ENCODE results near the gene MUS81. TPM values are rescaled to one million over a fixed set of nuclear protein-coding genes. Genes with fewer than 3 reads are reported as not detected.

Gene MUS81
- total and polyA plus RNA-seq, 2 of the 13 experiments (the other 11 are each of a cell fraction or from before 2014, with no cell fraction given): 25.6 to 30.2 TPM

GRCh38 chr11:65817835-65818680 lies 42.2 kb upstream of the MUS81 start (continued):
- TF ChIP-seq, protein P1, sequence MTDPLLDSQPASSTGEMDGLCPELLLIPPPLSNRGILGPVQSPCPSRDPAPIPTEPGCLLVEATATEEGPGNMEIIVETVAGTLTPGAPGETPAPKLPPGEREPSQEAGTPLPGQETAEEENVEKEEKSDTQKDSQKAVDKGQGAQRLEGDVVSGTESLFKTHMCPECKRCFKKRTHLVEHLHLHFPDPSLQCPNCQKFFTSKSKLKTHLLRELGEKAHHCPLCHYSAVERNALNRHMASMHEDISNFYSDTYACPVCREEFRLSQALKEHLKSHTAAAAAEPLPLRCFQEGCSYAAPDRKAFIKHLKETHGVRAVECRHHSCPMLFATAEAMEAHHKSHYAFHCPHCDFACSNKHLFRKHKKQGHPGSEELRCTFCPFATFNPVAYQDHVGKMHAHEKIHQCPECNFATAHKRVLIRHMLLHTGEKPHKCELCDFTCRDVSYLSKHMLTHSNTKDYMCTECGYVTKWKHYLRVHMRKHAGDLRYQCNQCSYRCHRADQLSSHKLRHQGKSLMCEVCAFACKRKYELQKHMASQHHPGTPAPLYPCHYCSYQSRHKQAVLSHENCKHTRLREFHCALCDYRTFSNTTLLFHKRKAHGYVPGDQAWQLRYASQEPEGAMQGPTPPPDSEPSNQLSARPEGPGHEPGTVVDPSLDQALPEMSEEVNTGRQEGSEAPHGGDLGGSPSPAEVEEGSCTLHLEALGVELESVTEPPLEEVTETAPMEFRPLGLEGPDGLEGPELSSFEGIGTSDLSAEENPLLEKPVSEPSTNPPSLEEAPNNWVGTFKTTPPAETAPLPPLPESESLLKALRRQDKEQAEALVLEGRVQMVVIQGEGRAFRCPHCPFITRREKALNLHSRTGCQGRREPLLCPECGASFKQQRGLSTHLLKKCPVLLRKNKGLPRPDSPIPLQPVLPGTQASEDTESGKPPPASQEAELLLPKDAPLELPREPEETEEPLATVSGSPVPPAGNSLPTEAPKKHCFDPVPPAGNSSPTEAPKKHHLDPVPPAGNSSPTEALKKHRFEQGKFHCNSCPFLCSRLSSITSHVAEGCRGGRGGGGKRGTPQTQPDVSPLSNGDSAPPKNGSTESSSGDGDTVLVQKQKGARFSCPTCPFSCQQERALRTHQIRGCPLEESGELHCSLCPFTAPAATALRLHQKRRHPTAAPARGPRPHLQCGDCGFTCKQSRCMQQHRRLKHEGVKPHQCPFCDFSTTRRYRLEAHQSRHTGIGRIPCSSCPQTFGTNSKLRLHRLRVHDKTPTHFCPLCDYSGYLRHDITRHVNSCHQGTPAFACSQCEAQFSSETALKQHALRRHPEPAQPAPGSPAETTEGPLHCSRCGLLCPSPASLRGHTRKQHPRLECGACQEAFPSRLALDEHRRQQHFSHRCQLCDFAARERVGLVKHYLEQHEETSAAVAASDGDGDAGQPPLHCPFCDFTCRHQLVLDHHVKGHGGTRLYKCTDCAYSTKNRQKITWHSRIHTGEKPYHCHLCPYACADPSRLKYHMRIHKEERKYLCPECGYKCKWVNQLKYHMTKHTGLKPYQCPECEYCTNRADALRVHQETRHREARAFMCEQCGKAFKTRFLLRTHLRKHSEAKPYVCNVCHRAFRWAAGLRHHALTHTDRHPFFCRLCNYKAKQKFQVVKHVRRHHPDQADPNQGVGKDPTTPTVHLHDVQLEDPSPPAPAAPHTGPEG (CRISPR knock-in tag; IDR thresholded peaks at IDR 0.05): no peak
- no peak for TF ChIP-seq THYN1 (CRISPR knock-in tag; IDR thresholded peaks at IDR 0.05; ENCODE audit: borderline replicate concordance, low read depth)
- TF ChIP-seq ZNF451 (CRISPR knock-in tag; IDR thresholded peaks at IDR 0.05): no peak
- peak; percentile 31; the same call in 1 of the 2 replicates for TF ChIP-seq FOSL2 (CRISPR knock-in tag; IDR thresholded peaks at IDR 0.05)
- TF ChIP-seq NCOR1 (IDR thresholded peaks at IDR 0.05; ENCODE audit: borderline replicate concordance, low read length): no peak
- TF ChIP-seq ZNF484 (CRISPR knock-in tag; IDR thresholded peaks at IDR 0.05; ENCODE audit: borderline replicate concordance, low read depth): no peak
- no peak for TF ChIP-seq AKAP8 (CRISPR knock-in tag; IDR thresholded peaks at IDR 0.05)
- TF ChIP-seq EEA1 (CRISPR knock-in tag; IDR thresholded peaks at IDR 0.05; ENCODE audit: borderline replicate concordance): no peak
- TF ChIP-seq ZNF674 (CRISPR knock-in tag; IDR thresholded peaks at IDR 0.05; ENCODE audit: low read depth): no peak
- TF ChIP-seq, protein P2, sequence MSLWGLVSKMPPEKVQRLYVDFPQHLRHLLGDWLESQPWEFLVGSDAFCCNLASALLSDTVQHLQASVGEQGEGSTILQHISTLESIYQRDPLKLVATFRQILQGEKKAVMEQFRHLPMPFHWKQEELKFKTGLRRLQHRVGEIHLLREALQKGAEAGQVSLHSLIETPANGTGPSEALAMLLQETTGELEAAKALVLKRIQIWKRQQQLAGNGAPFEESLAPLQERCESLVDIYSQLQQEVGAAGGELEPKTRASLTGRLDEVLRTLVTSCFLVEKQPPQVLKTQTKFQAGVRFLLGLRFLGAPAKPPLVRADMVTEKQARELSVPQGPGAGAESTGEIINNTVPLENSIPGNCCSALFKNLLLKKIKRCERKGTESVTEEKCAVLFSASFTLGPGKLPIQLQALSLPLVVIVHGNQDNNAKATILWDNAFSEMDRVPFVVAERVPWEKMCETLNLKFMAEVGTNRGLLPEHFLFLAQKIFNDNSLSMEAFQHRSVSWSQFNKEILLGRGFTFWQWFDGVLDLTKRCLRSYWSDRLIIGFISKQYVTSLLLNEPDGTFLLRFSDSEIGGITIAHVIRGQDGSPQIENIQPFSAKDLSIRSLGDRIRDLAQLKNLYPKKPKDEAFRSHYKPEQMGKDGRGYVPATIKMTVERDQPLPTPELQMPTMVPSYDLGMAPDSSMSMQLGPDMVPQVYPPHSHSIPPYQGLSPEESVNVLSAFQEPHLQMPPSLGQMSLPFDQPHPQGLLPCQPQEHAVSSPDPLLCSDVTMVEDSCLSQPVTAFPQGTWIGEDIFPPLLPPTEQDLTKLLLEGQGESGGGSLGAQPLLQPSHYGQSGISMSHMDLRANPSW (CRISPR knock-in tag; IDR thresholded peaks at IDR 0.05; ENCODE audit: borderline replicate concordance): no peak
- TF ChIP-seq ZNF20 (CRISPR knock-in tag; IDR thresholded peaks at IDR 0.05): no peak
- no peak for TF ChIP-seq PRDM4 (CRISPR knock-in tag; IDR thresholded peaks at IDR 0.05; ENCODE audit: borderline replicate concordance)
- no peak for TF ChIP-seq ZFP1 (CRISPR knock-in tag; IDR thresholded peaks at IDR 0.05)
- TF ChIP-seq ZNF280B (CRISPR knock-in tag; IDR thresholded peaks at IDR 0.05; ENCODE audit: borderline replicate concordance): no peak
- no peak for TF ChIP-seq SCMH1 (CRISPR knock-in tag; IDR thresholded peaks at IDR 0.05; ENCODE audit: borderline replicate concordance)
- no peak for TF ChIP-seq ZNF562 (CRISPR knock-in tag; IDR thresholded peaks at IDR 0.05; ENCODE audit: borderline replicate concordance)

Data from HepG2 (cell line).